Mesendoderm (in vitro differentiated cells): ENCODE measurements around the gene RASD1.

ENCODE experiments used
- DNase-seq: peaks from one replicate; pipeline ENCODE4 v3.0.0; 2013
- H2AK5ac ChIP-seq: 2 replicates; pipeline ENCODE4 v1.6.1; 2013; ENCODE audit warnings: low read length, inconsistent platforms
- H2BK120ac ChIP-seq: 2 replicates; pipeline ENCODE4 v1.6.1; 2013; ENCODE audit warnings: low read depth, mild to moderate bottlenecking, low read length, moderate library complexity, mixed read lengths
- H2BK15ac ChIP-seq: replicated peaks from 2 replicates; pipeline ENCODE4 v1.6.1; 2013; ENCODE audit warnings: low read depth, mild to moderate bottlenecking, moderate library complexity
- H2BK5ac ChIP-seq: 2 replicates; pipeline ENCODE4 v1.6.1; 2013; ENCODE audit warnings: low read length, inconsistent platforms
- H3K18ac ChIP-seq: 2 replicates; pipeline ENCODE4 v1.6.1; 2013; ENCODE audit warnings: mild to moderate bottlenecking, low read length, mixed read lengths
- H3K23ac ChIP-seq: one replicate; pipeline ENCODE4 v1.6.1; 2013; ENCODE audit warnings: low read length
- H3K27ac ChIP-seq: 2 replicates; pipeline ENCODE4 v1.5.1; 2013; ENCODE audit warnings: low read depth, mild to moderate bottlenecking, inconsistent platforms, low read length, moderate library complexity
- H3K27me3 ChIP-seq: 2 replicates; pipeline ENCODE4 v1.6.1; 2013; ENCODE audit warnings: low read length, control low read depth, mild to moderate bottlenecking, inconsistent platforms; ENCODE audit not compliant: insufficient read depth, poor library complexity
- H3K36me3 ChIP-seq: 2 replicates; pipeline ENCODE4 v1.6.1; 2013; ENCODE audit warnings: low read length, inconsistent platforms; ENCODE audit not compliant: control insufficient read depth, insufficient read depth
- H3K4ac ChIP-seq: one replicate; pipeline ENCODE4 v1.6.1; 2013; ENCODE audit warnings: low read depth, mild to moderate bottlenecking, low read length, moderate library complexity
- H3K4me1 ChIP-seq: 2 replicates; pipeline ENCODE4 v1.6.1; 2013; ENCODE audit warnings: low read depth, low read length, inconsistent platforms; ENCODE audit not compliant: control insufficient read depth
- H3K4me2 ChIP-seq: 2 replicates; pipeline ENCODE4 v1.6.1; 2013; ENCODE audit warnings: low read length
- H3K4me3 ChIP-seq: 2 replicates; pipeline ENCODE4 v1.5.1; 2013; ENCODE audit warnings: mild to moderate bottlenecking, low read length
- H3K56ac ChIP-seq: one replicate; pipeline ENCODE4 v1.6.1; 2013; ENCODE audit warnings: low read length
- H3K79me1 ChIP-seq: 2 replicates; pipeline ENCODE4 v1.6.1; 2013; ENCODE audit warnings: low read length, inconsistent platforms
- H3K79me2 ChIP-seq: 2 replicates; pipeline ENCODE4 v1.6.1; 2013; ENCODE audit warnings: mild to moderate bottlenecking, low read length; ENCODE audit not compliant: control insufficient read depth, insufficient read depth
- H3K9ac ChIP-seq: 2 replicates; pipeline ENCODE4 v1.6.1; 2013; ENCODE audit warnings: low read length, inconsistent platforms
- H4K5ac ChIP-seq: one replicate; pipeline ENCODE4 v1.6.1; 2013; ENCODE audit warnings: low read length
- H4K8ac ChIP-seq: one replicate; pipeline ENCODE4 v1.6.1; 2013; ENCODE audit warnings: low read depth, mild to moderate bottlenecking, control low read depth, low read length, moderate library complexity
- WGBS: extraction: QIAGEN DNeasy Blood & Tissue Kit; methylation state at CpG from one replicate; pipeline ENCODE4 v1.1.7; 2013; ENCODE audit warnings: low lambda C conversion rate, missing lambda C conversion rate; ENCODE audit not compliant: insufficient coverage; ENCODE audit errors: extremely low coverage; 5-methylcytosine and 5-hydroxymethylcytosine counted together

Gene RASD1

GRCh38 chr17:17497845-17498520 lies 1.8 kb upstream of the RASD1 start:
- Histone ChIP-seq H2BK15ac (no peak overlapping the region), H3K23ac (no peak overlapping the region), H3K36me3 (no peaks in the 10 kb centered on the region), H3K4me2 (no peak overlapping the region), H2BK120ac (no peak overlapping the region), H3K27me3 (no peaks in the 10 kb centered on the region), H4K5ac (no peak overlapping the region), H2BK5ac (no peak overlapping the region), H3K27ac (no peak overlapping the region), H3K9ac (no peak overlapping the region), H3K18ac (no peak overlapping the region), H3K4me1 (peaks cover 2% of the 10 kb centered on the region), H2AK5ac (no peak overlapping the region), H3K4me3 (no peak overlapping the region), H3K79me2 (no peaks in the 10 kb centered on the region), H3K4ac (no peak overlapping the region), H4K8ac (no peak overlapping the region), H3K79me1 (no peaks in the 10 kb centered on the region), H3K56ac (no peak overlapping the region)
- no CpG with 5 or more reads among the region's 10 CpGs for WGBS
- no peak for DNase-seq

DNA sequence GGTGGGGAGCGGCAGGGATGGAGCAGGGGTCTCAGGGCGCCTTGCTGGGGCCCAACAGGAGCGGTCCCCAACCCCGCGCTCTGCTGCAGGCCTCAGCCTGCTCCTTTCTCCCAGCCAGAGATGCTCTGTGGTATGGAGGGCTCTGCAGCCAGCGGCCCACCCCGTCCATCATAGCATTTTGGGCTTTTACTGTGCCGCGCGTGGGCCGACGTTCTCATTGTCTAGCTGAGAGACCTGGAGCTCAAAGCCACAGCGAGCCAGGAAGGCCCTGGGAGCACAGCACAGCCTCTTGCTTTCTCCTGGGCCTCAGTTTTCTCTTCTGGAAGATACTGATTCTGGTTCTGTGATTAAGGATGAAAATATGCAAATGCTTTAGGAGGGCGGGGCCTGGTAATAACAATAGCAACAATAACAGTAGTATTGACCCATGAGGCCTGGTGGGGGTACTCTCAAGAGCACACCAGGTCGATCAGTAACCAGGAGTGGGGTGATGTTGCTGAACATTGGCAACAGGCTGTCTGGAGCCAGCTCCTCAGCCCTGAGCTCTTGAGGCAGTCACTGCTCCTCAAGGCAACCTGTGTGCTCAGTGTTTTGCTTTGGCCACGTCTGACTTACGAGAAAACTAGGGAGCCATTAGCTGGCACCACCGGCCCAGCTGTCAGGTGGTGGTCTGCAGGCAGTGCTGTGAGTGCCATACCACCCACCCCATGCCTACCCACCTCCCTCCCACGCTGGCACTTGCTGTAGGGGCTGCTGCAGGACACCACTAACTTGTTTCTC lies 1.1 kb upstream of the RASD1 start:
- H3K4me1 ChIP-seq = peaks cover 2% of the 10 kb centered on the region
- no peak overlapping the region for H3K18ac ChIP-seq
- no peak overlapping the region for H4K5ac ChIP-seq
- H3K27me3 ChIP-seq = no peaks in the 10 kb centered on the region
- no CpG with 5 or more reads among the region's 19 CpGs for WGBS
- no peaks in the 10 kb centered on the region for H3K79me2 ChIP-seq
- no peak overlapping the region for H2BK5ac ChIP-seq
- H3K56ac ChIP-seq = peak overlapping the region; percentile 56
- no peak overlapping the region for H2BK15ac ChIP-seq
- H4K8ac ChIP-seq = no peak overlapping the region
- H2BK120ac ChIP-seq = no peak overlapping the region
- H3K4me3 ChIP-seq = no peak overlapping the region
- H2AK5ac ChIP-seq = no peak overlapping the region
- peak overlapping the region; percentile 4 for H3K9ac ChIP-seq
- H3K23ac ChIP-seq = no peak overlapping the region
- no peak overlapping the region for H3K4ac ChIP-seq
- H3K79me1 ChIP-seq = no peaks in the 10 kb centered on the region
- peak overlapping the region; percentile 43 for H3K4me2 ChIP-seq
- no peak overlapping the region for H3K27ac ChIP-seq
- DNase-seq = no peak
- H3K36me3 ChIP-seq = no peaks in the 10 kb centered on the region

DNA sequence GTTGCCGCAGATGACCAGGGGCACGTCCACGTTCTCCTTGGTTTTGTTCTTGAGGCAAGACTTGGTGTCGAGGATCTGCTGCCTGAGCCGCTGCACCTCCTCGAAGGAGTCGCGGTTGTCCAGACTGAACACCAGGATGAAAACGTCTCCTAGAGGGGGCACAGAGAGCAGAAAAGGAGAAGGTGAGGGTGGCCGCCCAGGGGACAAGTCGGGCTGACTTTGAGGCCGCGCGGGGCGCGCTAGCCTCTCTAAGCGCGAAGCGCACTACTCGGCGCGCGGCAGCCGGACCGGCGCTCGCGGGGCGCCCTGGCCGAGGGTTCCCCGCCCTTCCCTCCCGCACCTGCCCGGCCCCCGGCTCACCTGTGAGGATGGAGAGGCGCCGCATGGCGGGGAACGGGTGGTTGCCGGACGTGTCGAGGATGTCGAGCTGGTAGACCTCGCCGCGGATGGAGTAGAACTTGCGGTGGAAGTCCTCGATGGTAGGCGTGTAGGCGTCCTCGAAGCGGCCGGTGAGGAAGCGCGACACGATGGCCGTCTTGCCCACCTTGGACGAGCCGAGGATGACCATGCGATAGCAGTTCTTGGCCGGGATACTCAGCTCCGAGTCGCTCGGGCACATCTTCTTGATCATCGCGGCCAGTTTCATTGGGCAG lies 533 bp downstream of the RASD1 start:
- no peaks in the 10 kb centered on the region for H3K79me2 ChIP-seq
- no peak overlapping the region for H2AK5ac ChIP-seq
- no peak overlapping the region for H3K27ac ChIP-seq
- no peak overlapping the region for H2BK15ac ChIP-seq
- peak overlapping the region; percentile 86 for H3K56ac ChIP-seq
- H2BK5ac ChIP-seq = no peak overlapping the region
- no peak overlapping the region for H4K8ac ChIP-seq
- H3K27me3 ChIP-seq = no peaks in the 10 kb centered on the region
- no peak overlapping the region for H3K23ac ChIP-seq
- no CpG with 5 or more reads among the region's 65 CpGs for WGBS
- H3K79me1 ChIP-seq = no peaks in the 10 kb centered on the region
- no peak overlapping the region for H4K5ac ChIP-seq
- no peak overlapping the region for H3K4ac ChIP-seq
- H3K9ac ChIP-seq = peak overlapping the region; percentile 56
- H3K4me2 ChIP-seq = peak overlapping the region; percentile 56
- peak; percentile 37 for DNase-seq
- peaks cover 2% of the 10 kb centered on the region for H3K4me1 ChIP-seq
- H3K36me3 ChIP-seq = no peaks in the 10 kb centered on the region
- H3K4me3 ChIP-seq = no peak overlapping the region
- no peak overlapping the region for H3K18ac ChIP-seq
- H2BK120ac ChIP-seq = no peak overlapping the region

- Histone ChIP-seq H3K4me2 (peak overlapping the region; percentile 20), H3K36me3 (no peaks in the 10 kb centered on the region), H2BK120ac (no peak overlapping the region), H3K4me1 (peaks cover 2% of the 10 kb centered on the region), H4K8ac (no peak overlapping the region), H3K9ac (peak overlapping the region; percentile 54), H3K4me3 (no peak overlapping the region), H3K18ac (peak overlapping the region; percentile 9), H3K4ac (no peak overlapping the region), H3K79me1 (no peaks in the 10 kb centered on the region), H3K56ac (peak overlapping the region; percentile 42), H3K27ac (no peak overlapping the region), H3K23ac (no peak overlapping the region), H2AK5ac (no peak overlapping the region), H3K79me2 (no peaks in the 10 kb centered on the region), H2BK5ac (no peak overlapping the region), H2BK15ac (no peak overlapping the region), H4K5ac (no peak overlapping the region), H3K27me3 (no peaks in the 10 kb centered on the region)
- WGBS = no CpG with 5 or more reads among the region's 71 CpGs
- DNase-seq = peak; percentile 87
Observed at GRCh38 chr17:17494870-17495535, 1.2 kb downstream of the RASD1 start.

DNA sequence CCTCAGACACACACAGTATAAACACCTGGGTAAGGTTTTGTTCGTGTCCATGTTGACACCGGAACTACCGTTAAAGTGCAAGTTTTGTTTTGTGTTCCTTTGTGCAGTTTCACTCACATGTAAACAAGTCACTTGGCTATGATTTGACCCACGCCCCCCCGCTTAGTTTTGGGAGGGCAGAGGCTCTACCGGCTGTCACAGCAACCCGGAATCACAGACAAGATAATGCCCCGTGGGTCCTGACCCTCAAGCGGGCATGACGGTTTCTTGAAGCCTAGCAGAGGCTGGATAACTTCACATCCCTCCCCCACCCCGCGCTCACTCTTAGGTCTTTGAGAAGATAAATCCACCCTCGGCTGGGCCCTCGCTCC lies 1.7 kb downstream of the RASD1 start:
- no peaks in the 10 kb centered on the region for H3K27me3 ChIP-seq
- no peak overlapping the region for H2AK5ac ChIP-seq
- no peak overlapping the region for H4K5ac ChIP-seq
- H2BK120ac ChIP-seq = no peak overlapping the region
- no peak overlapping the region for H2BK15ac ChIP-seq
- no peak overlapping the region for H2BK5ac ChIP-seq
- H3K4ac ChIP-seq = no peak overlapping the region
- no peak overlapping the region for H4K8ac ChIP-seq
- no peak for DNase-seq
- no peak overlapping the region for H3K23ac ChIP-seq
- H3K79me2 ChIP-seq = no peaks in the 10 kb centered on the region
- no CpG with 5 or more reads among the region's 14 CpGs for WGBS
- H3K27ac ChIP-seq = no peak overlapping the region
- peaks cover 2% of the 10 kb centered on the region for H3K4me1 ChIP-seq
- peak overlapping the region; percentile 20 for H3K4me2 ChIP-seq
- H3K9ac ChIP-seq = peak overlapping the region; percentile 54
- peak overlapping the region; percentile 42 for H3K56ac ChIP-seq
- H3K36me3 ChIP-seq = no peaks in the 10 kb centered on the region
- H3K4me3 ChIP-seq = no peak overlapping the region
- H3K79me1 ChIP-seq = no peaks in the 10 kb centered on the region
- peak overlapping the region; percentile 9 for H3K18ac ChIP-seq
